Skeletal muscle cell (primary cell): ENCODE measurements around the gene GINS2.

Experiments used
- DNase-seq: peaks from one replicate; pipeline ENCODE4 v3.0.0-alpha.2; 2010; ENCODE audit warnings: low read depth
- H3K4me3 ChIP-seq: 2 replicates; pipeline ENCODE4 v1.5.1; 2011; ENCODE audit warnings: low read depth, mild to moderate bottlenecking, control low read depth, low read length, moderate library complexity

The GINS2 gene

DNA sequence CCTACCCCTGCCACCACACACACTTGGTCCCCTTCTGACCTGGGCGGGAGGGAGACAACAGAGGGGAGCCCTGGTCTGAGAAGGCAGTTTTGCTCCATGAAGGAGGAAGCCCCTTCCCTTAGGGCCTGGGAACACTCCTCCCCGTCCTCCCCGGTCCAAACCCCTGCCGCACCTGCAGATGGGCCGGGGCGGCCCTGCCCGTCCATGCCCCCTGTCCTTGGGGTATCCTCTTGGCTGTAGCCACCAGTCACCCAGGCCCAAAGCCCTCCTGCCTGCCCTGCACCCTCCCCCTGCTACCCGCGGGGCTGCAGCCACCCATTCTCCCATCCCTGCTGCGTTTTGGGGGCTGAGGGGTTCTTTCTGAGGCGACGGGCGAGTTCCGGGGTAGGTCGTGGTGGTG lies 41.8 kb downstream of the GINS2 start:
- no peak for DNase-seq
- no peak overlapping the region for H3K4me3 ChIP-seq

DNA sequence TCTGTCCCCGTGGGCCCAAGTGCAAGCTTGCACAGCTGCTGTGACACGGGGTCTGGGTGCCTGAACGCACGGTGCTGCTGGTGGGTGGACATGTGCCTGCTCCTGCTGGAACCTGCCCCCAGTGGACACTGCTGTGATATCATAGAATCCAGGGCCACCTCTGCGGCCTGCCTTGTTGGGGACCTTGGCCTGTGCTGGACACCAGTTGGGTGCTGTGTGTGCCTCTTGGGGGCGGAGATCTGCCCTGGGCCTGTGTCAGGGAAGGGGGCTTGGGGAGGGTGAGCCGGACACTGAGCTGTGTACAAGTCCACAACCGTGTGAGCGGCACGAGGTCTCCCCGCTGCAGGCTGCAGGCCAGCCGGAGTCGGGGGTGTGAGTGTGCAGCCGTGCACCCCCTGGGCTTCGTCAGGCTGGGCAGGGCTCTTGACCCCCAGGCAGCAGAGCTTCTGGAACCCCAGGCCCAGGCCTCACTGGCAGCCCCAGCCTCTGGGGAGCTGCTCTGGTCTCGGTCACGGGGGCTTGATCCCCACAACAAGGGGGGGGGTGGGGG lies 42.3 kb downstream of the GINS2 start:
- H3K4me3 ChIP-seq = no peak overlapping the region
- no peak for DNase-seq

DNA sequence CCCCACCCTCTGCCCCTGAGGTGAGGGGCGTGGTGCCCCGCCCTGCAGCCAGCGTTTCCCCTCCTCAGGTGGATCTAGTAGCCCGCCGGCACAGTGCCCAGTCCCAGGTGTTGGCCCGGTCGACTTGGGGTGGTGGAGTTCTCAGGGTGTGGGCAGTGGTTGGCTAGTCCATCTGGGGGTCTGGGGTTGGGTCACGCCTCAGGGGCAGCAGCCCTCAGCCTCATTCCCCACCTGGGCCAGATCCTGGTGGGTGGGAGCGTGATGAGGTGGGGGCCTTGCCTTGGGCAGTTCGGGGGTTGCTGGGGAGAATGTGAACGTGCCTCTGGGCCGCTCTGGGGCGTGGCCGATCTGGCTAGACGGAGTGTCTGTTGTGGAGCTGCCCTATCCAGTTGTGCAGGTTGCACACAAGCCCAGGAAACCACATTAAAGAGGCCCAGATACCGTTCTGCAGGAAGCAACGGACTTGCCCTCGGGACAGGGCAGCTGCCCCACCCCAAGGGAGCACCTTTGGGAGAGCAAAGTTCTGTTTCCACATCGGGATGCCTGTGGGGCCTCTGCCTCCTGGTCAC lies 43.6 kb downstream of the GINS2 start:
- no peak for DNase-seq

DNA sequence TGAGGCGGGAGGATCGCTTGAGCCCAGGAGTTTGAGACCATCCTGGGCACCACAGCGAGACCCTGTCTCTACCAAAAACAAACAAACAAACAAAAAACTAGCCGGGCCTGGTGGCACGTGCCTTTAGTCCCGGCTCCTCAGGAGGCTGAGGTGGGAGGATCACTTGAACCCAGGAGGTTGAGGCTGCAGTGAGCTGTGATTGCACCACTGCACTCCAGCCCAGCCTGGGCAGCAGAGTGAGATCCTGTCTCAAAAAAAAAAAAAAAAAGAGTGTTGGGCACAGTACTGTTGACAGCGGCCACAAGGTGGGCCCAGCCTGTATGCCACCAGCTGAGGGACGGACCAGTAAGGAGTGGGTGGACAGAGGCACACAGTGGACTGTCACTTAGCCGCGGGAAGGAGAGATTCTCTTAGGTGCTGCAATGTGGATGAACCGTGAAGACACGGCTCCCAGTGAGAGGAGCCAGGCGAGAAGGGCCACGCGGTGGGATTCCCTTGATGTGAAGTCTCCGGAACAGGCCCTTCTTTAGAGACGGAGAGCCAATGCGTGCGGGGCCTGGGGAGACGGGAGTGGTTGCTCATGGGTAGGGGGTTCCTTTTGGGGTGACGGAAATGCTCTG lies 44.6 kb downstream of the GINS2 start:
- DNase-seq = no peak
- H3K4me3 ChIP-seq = no peak overlapping the region

More for the DNA sequence above, 43.6 kb downstream of the GINS2 start:
- H3K4me3 ChIP-seq = no peak overlapping the region

DNA sequence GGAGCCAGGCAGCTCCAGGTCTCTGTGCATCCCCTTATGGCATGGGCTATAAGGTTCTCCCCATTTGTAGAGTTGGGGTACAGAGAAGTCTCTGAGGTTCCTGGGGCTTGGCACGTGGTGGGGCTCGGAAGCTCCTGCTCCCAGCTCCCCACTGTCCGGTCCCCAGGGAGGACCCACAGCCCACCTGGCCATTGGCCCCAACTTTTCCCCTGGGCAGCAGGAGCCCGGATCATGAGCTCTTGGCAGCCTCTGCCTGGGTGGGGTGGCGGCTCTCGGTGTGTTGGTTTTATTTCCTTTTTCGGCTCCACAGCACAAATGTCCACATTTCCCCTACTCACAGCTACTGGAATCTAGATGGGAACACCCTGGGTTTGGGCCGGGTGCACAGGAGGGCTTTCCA lies 45.1 kb downstream of the GINS2 start:
- H3K4me3 ChIP-seq = no peak overlapping the region
- no peak for DNase-seq

DNA sequence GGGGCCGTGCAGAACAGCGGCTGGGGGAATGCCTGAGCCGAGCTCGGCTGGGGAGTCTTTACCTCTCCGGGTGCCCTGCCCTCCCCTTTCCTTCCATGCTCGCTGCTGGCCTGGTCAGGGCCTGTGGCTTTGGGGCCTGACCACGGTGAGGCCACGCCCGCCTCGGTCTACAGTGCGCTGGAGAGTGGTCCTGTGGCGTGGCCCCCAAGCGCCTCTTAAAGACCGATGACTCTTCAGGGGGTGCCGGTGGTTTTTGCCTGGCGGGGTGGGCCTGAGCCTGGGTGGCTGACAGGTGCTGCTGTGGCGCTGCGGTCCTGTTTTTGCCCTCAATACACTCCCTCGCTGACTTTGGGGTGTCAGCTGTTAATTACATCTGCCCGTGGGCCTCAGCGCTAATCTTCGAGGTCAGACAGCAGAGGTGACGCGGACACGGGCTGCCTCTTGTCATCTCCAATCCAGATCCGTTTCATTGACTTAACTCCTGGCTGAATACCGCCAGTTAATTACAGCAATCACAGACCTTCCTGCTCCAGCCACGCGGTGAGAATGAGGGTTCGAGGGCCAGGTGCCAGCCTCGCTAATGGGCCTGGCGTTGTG lies 45.9 kb downstream of the GINS2 start:
- H3K4me3 ChIP-seq = no peak overlapping the region
- no peak for DNase-seq

DNA sequence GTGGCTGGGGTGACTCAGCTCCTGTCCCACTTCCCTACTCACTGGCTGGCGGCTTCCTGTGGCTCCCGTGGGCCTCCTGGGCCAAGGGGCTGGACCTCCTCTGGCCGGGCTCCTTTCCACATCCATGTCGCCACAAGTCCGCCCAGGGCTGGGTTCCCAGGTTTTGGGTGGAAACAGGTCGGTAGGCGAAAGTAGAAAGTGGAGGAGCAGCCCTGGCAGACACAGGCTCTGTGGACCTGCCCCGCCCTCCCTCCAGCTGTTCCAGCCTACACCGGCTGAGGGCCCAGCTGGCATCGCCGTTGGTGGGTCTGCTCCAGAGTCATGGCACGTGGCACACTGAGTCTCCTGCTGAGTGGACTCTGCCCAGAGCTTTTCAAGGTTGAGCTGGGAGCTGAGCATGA lies 47.0 kb downstream of the GINS2 start:
- no peak for DNase-seq
- no peak overlapping the region for H3K4me3 ChIP-seq

DNA sequence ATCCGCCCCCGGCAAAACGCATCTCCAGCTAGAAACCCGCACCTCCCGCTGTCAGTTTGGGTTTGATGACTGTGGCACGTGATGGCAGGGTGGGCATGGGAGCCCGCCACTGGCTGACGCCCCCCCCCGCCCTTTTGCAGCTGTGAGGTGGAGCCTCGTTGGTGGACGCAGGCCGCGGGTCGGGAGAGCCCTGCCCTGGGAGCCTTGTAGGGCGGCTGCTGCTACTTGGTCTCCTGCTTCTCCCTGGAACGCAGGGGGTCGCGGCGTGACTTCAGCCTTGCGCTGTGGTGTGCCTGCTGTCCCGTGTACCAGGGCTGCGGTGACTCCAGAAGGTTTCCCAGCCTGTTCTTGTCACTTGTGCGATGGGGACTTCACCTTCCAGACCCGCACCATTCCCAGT lies 47.4 kb downstream of the GINS2 start:
- no peak overlapping the region for H3K4me3 ChIP-seq

DNA sequence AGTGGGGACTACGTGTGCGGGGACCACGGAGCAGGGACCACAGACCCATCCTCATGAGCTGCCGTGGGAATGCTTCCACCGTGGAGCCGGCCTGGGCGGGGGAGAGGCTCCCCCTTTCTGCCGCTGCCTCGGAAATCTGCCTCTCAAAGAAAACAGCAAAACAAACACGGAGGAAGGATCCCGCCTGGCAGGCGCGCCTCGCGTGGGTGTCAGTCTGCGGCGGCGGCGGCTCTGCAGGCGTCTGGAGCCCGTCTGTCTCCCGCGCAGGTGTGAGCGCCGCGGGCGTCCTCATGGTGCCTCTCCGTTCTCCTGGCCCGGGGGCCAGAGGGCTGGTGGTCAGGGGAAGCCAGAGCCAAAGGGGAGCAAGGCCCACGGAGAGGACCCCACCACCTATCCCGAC lies 48.2 kb downstream of the GINS2 start:
- no peak overlapping the region for H3K4me3 ChIP-seq
- no peak for DNase-seq

More for the DNA sequence above, 47.4 kb downstream of the GINS2 start:
- no peak for DNase-seq

DNA sequence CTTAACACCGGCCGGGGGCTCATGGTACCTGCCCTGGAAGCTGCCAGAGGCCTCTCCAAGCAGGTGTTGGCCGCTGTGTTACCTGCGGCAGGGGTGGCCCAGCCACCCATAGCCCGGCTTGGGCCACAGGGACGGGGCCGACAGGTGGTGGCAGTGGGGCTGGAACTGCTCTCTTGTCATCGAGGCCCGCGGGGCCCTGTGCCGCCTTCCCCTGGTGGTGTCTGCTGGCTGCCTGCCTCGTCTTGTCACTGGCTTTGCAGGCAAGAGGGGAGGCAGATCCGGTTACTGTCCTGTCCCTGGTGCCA lies 48.5 kb downstream of the GINS2 start:
- H3K4me3 ChIP-seq = no peak overlapping the region
- no peak for DNase-seq

DNA sequence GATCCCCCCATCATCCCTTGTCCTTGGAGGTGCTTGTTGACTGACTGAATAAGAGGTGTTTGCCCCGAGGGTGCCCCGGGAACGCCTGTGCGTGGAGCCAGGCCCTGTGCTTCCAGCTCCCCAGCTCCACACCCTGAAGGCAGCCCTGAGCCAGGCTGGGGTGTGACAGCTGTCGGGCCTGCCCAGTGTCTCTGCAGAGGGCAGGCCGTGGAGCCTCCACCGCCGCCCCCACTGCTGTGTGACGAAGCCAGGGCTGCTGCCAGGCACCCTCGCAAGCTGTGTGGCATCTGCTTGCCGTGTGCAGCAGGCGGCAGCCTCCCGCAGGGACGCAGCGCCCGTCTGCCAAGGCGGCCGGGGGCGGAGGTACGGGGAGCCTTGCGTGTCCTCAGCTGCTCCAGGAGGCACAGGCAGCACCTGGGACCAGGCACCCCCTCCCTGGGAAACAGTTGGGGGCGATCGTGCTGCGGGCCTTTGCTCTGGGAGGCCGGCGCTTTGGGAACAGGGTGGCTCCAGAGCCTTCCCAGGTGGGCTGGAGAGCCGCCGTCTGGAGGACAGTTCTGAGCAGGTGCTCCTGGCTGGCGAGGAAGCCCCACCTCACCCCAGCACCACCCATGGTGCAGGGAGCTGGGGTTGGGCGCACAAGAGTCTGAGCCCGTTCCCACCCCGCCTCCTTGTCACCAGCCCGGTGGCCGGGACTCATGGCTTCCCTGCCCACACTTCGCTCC lies 49.1 kb downstream of the GINS2 start:
- no peak for DNase-seq

DNA sequence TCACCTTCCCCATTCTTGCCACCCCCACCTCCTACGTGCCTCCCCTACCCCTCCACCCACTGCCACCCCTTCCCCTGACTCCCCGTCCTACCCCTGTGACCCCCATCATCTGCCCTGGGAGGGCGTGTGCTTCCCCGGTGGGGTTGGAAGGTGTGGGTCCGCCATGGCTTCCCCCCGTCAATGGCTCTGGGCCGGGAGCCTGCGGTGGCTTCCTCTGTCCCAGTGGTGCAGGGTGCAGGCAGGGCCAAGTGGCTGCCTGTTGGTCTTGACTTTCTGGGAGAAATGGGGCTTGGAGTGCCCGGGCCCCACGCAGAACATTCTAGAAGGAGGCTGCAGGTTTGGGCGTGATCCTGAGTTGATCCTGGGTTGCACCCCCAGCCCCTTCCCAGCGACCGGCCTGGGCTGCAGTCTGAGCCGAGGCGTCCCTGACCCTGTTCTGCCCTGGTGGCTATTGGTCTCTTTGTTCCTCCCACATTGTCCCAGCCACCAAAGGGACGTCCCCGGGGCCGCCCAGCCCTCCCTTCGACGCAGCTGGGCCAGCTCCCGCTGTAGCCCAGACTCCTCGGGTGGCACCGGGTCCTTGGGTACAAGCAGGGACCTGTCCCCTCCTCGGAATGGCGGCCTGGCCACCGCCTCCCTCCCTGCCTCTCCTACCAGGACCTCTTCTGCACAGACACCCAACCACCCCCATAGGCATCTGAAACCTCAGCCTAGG lies 49.9 kb downstream of the GINS2 start:
- no peak for DNase-seq

More for the DNA sequence above, 49.1 kb downstream of the GINS2 start:
- no peak overlapping the region for H3K4me3 ChIP-seq

DNA sequence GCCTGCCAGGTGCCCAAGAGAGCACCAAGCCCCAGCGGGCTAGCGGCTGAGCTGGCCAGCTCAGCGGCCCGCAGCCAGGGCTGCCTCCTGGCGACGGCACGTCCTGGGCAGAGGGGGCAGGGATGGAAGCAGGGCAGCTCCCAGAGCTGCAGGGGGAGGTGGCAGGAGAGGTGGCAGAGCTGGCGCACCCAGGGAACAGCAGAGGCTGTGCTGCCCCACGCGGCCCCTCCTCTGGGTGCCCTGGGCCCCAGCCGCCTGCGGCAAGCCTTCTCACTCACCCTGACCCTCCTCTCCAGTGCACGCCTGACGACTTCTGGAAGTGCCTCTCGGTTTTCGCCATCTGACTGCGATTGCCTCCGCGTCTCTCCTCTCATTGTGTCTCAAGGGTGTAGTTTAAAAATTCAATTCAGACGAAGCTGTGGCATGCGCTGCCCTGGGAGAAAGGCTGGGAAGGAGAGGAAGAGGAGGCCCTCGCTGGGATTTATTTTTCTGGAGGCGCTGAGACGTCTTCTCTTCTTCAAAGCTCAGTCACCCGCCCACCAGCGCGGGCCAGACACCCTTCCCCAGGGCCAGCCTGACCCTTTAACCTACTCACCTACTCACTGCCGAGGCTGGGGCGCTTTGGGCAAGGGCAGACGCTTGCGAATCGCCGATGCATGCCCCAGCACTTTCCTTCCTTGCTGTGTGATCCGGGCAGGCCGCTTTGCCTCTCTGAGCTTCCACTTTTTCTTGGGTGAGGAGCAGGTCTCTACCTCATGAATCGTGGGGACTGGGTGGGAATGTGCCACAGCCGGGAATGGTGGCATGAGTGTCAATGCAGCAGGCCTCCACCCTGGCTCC lies 50.7 kb downstream of the GINS2 start:
- DNase-seq = no peak

More for the DNA sequence above, 49.9 kb downstream of the GINS2 start:
- H3K4me3 ChIP-seq = no peak overlapping the region

DNA sequence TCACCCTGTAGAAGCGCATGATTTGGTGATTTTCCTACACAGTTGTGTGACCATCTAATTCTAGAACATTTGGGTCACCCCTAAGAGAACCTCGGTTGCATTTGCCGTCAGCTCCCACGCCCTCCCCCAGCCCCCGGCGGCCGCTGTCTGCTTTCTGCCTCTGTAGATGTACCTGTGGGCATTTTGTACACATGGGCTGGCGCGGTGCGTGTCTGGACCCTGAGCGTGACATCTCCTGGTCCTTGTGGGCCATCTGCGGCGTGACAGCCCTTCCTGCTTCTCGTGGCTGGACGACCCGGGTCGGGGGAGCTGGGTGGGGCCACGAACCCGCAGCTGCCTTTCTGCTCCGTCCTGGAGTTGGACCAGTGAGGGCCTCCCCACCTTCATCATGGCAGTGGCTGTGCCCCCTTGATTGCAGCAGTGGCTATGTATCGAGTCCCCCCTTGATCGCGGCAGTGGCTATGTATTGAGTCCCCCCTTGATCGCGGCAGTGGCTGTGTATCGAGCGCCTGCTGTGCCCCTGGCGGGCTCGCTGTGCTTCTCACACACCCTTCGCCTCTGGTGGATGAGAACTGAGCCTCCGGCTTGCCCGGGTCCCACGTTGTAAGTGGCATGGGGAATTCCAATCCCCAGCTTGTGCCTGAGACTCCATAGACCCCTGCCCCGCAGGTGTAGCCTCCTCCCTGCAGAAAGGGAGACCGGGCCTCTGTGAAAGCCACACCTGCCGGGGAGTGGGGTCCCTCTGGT lies 51.5 kb downstream of the GINS2 start:
- no peak overlapping the region for H3K4me3 ChIP-seq
- no peak for DNase-seq

More for the DNA sequence above, 50.7 kb downstream of the GINS2 start:
- H3K4me3 ChIP-seq = no peak overlapping the region

DNA sequence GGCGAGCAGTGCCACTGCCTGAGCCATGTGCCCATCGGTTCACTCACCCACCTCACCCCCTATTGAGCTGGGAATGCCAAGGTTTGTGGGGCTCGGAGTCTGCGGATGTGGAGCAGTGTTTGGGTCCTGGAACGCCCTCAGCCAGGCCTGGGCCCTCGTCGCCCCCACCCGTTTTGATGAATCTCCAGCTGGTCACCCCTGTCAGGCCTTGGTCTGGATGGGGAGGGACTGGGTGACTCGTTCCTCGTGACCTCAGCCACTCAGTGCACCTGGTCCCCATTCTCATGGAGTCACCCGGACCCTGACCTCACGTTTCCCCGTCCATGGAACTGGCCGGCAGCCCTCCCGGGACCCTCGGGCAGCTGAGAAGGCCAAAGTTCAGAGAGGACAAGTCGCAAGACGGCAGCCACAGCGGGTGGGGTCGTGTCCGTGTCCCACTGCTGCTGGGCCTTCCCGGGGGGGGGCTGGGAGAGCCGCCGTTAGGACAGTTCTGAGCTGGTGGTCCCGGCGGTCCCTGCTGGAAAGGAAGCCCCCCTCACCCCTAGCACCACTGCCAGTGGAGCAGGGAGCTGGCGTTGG lies 52.4 kb downstream of the GINS2 start:
- DNase-seq = no peak

DNA sequence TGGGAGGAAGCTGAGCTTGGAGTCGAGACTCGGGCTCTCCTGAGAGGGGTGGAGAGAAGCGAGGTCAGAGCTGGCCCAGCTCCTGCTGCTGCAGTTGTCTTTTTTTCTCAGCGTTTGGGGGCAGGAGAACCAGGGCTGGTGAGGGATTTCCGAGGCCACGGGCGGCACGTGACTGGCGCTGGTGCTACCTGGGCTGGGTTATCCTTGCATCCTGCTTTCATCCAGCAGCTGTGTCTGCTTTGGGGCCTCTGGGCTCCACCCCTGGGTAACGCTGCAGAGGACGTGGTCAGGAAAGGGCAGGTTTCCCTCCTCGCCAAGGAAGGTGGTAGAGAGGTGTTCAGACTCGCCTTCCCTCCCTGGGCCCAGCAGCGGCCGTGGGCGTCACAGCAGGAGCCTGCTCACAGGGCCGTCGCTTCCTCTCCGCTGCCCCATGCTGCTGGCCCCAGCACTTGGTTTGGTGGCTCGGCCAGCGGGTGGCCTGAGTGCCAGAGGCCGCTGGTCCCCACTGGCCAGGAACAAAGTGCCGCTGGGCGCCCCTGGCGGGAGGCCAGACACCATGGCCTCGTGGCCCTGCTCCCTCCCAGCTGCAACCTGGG lies 53.1 kb downstream of the GINS2 start:
- no peak for DNase-seq
- no peak overlapping the region for H3K4me3 ChIP-seq

More for the DNA sequence above, 52.4 kb downstream of the GINS2 start:
- no peak overlapping the region for H3K4me3 ChIP-seq

DNA sequence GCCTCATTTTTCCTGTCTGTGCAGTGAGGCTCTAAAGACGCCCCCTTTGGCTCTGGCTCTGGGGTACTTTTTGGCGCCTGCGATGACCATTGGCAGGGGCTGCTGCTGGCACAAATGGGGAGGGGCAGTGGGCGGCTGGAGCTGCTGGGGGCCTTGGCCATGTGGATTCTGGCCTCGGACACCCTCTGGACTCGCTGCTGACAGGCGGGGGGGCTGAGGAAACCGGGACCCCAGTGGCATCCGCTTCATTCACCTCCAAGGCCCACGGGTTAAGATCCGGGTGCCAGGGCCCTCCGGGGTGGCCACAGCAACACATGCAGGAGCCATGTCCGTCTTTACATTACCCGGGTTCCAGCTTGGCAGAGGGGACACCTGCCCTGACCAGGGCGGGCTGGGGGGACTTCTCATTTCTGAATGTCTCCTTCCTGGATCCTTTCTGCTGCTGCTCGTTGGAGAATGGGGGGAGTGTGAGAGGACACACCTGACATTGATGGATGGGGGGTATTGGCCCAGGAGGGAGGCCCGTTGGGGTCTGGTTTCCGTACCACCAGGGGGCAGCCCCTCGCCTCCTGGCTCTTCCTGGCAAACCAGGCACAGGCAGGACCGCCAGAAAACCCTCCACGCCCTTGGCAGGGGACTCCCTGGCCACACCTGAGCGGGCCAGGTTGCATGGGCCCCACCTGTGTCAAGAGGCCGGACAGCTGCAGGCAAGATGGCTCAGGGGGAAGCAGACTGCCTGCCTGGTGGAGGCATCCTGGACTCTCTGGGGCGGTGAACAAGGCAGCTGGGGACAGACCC lies 53.8 kb downstream of the GINS2 start:
- no peak for DNase-seq
- no peak overlapping the region for H3K4me3 ChIP-seq
